Neural progenitor cell (in vitro differentiated cells): ENCODE results near the gene DUOXA2. TPM values are rescaled to one million over a fixed set of nuclear protein-coding genes. Genes with fewer than 3 reads are reported as not detected.

Source experiments
- DNase-seq: peaks from one replicate; pipeline ENCODE4 v3.0.0-alpha.2; 2016; ENCODE audit warnings: low spot score
- H2AFZ ChIP-seq: fragments of 200-600 bp; sonication (generic); replicated peaks from 2 replicates; pipeline ENCODE4 v1.6.1; 2016; ENCODE audit warnings: antibody characterized with exemption
- H3F3A ChIP-seq: fragments of 200-600 bp; sonication (generic); 2 replicates; pipeline ENCODE4 v1.6.1; 2016; ENCODE audit warnings: antibody characterized with exemption, low read depth
- H3K27ac ChIP-seq: fragments of 200-600 bp; sonication (generic); 2 replicates; pipeline ENCODE4 v1.5.1; 2016; ENCODE audit warnings: mild to moderate bottlenecking
- H3K27me3 ChIP-seq: fragments of 200-600 bp; sonication (generic); 2 replicates; pipeline ENCODE4 v1.6.1; 2016; ENCODE audit warnings: mild to moderate bottlenecking, moderate library complexity
- H3K36me3 ChIP-seq: fragments of 200-600 bp; sonication (generic); 2 replicates; pipeline ENCODE4 v1.5.1; 2016
- H3K4me1 ChIP-seq: fragments of 200-600 bp; sonication (generic); 2 replicates; pipeline ENCODE4 v1.6.1; 2016; ENCODE audit warnings: mixed run types
- H3K4me2 ChIP-seq: fragments of 200-600 bp; sonication (generic); 2 replicates; pipeline ENCODE4 v1.6.1; 2016
- H3K4me3 ChIP-seq: fragments of 200-600 bp; sonication (generic); 2 replicates; pipeline ENCODE4 v1.5.1; 2016
- H3K79me2 ChIP-seq: fragments of 200-600 bp; sonication (generic); 2 replicates; pipeline ENCODE4 v1.6.1; 2016; ENCODE audit warnings: low read depth
- H3K9ac ChIP-seq: fragments of 200-600 bp; sonication (generic); 2 replicates; pipeline ENCODE4 v1.6.1; 2016
- H3K9me3 ChIP-seq: fragments of 200-600 bp; sonication (generic); 2 replicates; pipeline ENCODE4 v1.5.1; 2016; ENCODE audit warnings: low read depth
- H4K20me1 ChIP-seq: fragments of 200-600 bp; sonication (generic); 2 replicates; pipeline ENCODE4 v1.6.1; 2016; ENCODE audit warnings: low read depth
- H3K27ac Mint-ChIP-seq: 3 replicates; pipeline ENCODE4 v1.8.0; 2021; ENCODE audit warnings: mixed read lengths
- H3K27me3 Mint-ChIP-seq: 2 replicates; pipeline ENCODE4 v1.8.0; 2022; ENCODE audit warnings: low read depth, mild to moderate bottlenecking, inconsistent platforms, moderate library complexity, mixed read lengths; ENCODE audit not compliant: insufficient read depth
- H3K36me3 Mint-ChIP-seq: 3 replicates; pipeline ENCODE4 v1.8.0; 2021; ENCODE audit warnings: mixed read lengths
- H3K4me1 Mint-ChIP-seq: 3 replicates; pipeline ENCODE4 v1.8.0; 2021; ENCODE audit warnings: mixed read lengths
- H3K4me3 Mint-ChIP-seq: 3 replicates; pipeline ENCODE4 v1.8.0; 2021; ENCODE audit warnings: mild to moderate bottlenecking, moderate library complexity, mixed read lengths
- H3K9me3 Mint-ChIP-seq: 3 replicates; pipeline ENCODE4 v1.8.0; 2020; ENCODE audit warnings: mixed read lengths
- EZH2 ChIP-seq: fragments of 200-600 bp; sonication (generic); IDR thresholded peaks from 2 replicates; pipeline ENCODE4 v1.6.1; 2017; ENCODE audit warnings: antibody characterized with exemption, mild to moderate bottlenecking, moderate library complexity
- EZH2phosphoT487 ChIP-seq: fragments of 200-600 bp; sonication (generic); IDR thresholded peaks from 2 replicates; pipeline ENCODE4 v1.6.1; 2017; ENCODE audit warnings: antibody characterized with exemption
- total RNA-seq: library from RNA; depleted of rRNA; stranded (reverse); fragments of >200 nt; gene quantifications from 2 replicates; pipeline ENCODE4 v1.2.3, GENCODE V29; 2015; ENCODE audit warnings: low replicate concordance
- TF ChIP-seq, protein P1 (sequence below): fragments of 200-600 bp; sonication (generic); IDR thresholded peaks from 2 replicates; pipeline ENCODE4 v1.5.1; 2017; ENCODE audit warnings: antibody characterized with exemption, mild to moderate bottlenecking

The DUOXA2 gene
- total RNA-seq, 1 donor from 2014 or later, result not detected

DNA sequence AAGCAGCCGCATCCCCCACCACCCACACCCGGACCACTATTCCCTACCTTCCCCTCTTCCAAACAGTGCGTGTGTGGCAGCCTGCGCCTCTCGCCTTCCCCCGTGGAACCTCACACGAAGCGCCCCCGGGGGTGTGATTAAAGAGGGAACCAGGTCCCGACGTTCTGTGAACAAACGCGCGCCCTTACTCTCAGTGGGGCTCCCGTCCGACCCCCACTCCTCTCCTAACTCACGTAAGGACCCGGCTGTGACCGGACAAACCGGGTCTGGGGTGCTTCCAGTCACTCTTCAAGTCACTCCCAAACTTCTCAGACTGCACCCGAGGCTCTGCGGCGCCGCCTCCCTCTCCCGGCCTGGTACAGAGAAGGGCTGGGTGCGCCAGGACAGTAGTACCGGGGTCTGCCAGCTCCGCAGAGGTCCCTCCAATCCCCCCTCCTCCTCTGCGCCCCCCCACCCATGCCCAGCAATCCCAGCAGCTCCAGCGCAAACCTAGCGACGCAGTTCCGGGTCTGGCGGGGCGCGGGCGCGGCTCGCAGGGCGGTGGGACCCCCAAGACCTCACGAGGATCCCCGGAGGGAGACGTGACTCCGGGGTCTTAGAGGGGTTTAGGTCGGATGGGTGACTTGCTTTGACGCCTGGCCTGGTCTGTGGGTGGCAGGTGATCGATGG lies 15.0 kb downstream of the DUOXA2 start:
- Mint-ChIP-seq H3K27me3 (peaks cover 70% of the 10 kb centered on the region), H3K4me1 (no peaks in the 10 kb centered on the region), H3K9me3 (no peaks in the 10 kb centered on the region), H3K4me3 (peak overlapping the region; percentile 34), H3K36me3 (no peaks in the 10 kb centered on the region), H3K27ac (no peak overlapping the region)
- Histone ChIP-seq H4K20me1 (peaks cover 12% of the 10 kb centered on the region), H3K36me3 (no peaks in the 10 kb centered on the region), H3F3A (no peaks in the 10 kb centered on the region), H3K4me1 (peaks cover 5% of the 10 kb centered on the region), H2AFZ (peak overlapping the region; percentile 30), H3K9ac (no peak overlapping the region), H3K4me3 (peak overlapping the region; percentile 42), H3K9me3 (no peaks in the 10 kb centered on the region), H3K27me3 (peaks cover 100% of the 10 kb centered on the region), H3K4me2 (peak overlapping the region; percentile 76), H3K79me2 (no peaks in the 10 kb centered on the region), H3K27ac (no peak overlapping the region)
- peak; percentile 86 for TF ChIP-seq EZH2
- TF ChIP-seq EZH2phosphoT487, result peak; percentile 76
- TF ChIP-seq, protein P1, sequence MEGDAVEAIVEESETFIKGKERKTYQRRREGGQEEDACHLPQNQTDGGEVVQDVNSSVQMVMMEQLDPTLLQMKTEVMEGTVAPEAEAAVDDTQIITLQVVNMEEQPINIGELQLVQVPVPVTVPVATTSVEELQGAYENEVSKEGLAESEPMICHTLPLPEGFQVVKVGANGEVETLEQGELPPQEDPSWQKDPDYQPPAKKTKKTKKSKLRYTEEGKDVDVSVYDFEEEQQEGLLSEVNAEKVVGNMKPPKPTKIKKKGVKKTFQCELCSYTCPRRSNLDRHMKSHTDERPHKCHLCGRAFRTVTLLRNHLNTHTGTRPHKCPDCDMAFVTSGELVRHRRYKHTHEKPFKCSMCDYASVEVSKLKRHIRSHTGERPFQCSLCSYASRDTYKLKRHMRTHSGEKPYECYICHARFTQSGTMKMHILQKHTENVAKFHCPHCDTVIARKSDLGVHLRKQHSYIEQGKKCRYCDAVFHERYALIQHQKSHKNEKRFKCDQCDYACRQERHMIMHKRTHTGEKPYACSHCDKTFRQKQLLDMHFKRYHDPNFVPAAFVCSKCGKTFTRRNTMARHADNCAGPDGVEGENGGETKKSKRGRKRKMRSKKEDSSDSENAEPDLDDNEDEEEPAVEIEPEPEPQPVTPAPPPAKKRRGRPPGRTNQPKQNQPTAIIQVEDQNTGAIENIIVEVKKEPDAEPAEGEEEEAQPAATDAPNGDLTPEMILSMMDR, result no peak
- peak; percentile 27 for DNase-seq

DNA sequence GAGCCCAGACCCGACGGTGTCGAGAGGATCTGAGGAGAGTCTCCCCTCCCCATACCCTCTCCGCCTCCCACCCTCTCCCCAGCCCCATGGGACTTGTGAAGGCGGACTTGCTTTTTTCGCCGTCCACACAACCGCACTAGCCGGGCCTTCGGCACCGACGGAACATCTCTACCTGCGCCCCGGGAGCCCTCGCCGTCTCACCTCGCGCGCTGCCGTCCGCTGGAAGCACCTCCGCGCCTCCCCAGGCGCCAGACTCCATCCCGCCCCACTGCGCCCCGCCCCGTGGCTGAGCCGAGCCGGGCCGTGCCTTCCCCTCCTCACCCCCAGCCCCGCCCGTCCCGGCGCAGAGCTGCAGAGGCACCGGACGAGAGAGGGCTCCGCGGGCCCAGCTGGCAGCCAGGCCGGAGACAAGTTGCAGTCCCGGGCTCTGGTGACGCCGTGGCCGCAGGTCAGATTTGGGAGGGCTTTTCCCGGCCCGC lies 15.6 kb downstream of the DUOXA2 start, which contains the start of the genes DUOX1 and DUOXA1:
Gene DUOX1, plus strand, starts transcription at position 344 of the 479 bp plus-strand sequence. CDS start 1,973 bp downstream, outside the sequence.
Gene DUOXA1, minus strand, starts transcription at position 229 of the 479 bp plus-strand sequence. CDS start 6,865 bp downstream, outside the sequence.
- H3F3A ChIP-seq, result no peaks in the 10 kb centered on the region
- peaks cover 12% of the 10 kb centered on the region for H4K20me1 ChIP-seq
- DNase-seq, result peak; percentile 67
- no peak within 1 kb of the TSS for H3K27ac ChIP-seq
- no peaks in the 10 kb centered on the region for H3K9me3 ChIP-seq
- H3K9ac ChIP-seq, result no peak within 1 kb of the TSS
- Mint-ChIP-seq H3K4me1 (peaks cover 1% of the 10 kb centered on the region), H3K27ac (no peak within 1 kb of the TSS), H3K36me3 (peaks cover 1% of the 10 kb centered on the region), H3K9me3 (peaks cover 1% of the 10 kb centered on the region), H3K27me3 (peaks cover 76% of the 10 kb centered on the region), H3K4me3 (peak within 1 kb of the TSS; percentile 68)
- peaks cover 5% of the 10 kb centered on the region for H3K4me1 ChIP-seq
- peak within 1 kb of the TSS; percentile 76 for H3K4me2 ChIP-seq
- peaks cover 100% of the 10 kb centered on the region for H3K27me3 ChIP-seq
- H3K4me3 ChIP-seq, result peak within 1 kb of the TSS; percentile 42
- no peaks in the 10 kb centered on the region for H3K36me3 ChIP-seq
- H3K79me2 ChIP-seq, result no peaks in the 10 kb centered on the region
- H2AFZ ChIP-seq, result peak within 1 kb of the TSS; percentile 30
- TF ChIP-seq, protein P1, result no peak
- peak; percentile 58 for TF ChIP-seq EZH2phosphoT487
- peak; percentile 83 for TF ChIP-seq EZH2

DNA sequence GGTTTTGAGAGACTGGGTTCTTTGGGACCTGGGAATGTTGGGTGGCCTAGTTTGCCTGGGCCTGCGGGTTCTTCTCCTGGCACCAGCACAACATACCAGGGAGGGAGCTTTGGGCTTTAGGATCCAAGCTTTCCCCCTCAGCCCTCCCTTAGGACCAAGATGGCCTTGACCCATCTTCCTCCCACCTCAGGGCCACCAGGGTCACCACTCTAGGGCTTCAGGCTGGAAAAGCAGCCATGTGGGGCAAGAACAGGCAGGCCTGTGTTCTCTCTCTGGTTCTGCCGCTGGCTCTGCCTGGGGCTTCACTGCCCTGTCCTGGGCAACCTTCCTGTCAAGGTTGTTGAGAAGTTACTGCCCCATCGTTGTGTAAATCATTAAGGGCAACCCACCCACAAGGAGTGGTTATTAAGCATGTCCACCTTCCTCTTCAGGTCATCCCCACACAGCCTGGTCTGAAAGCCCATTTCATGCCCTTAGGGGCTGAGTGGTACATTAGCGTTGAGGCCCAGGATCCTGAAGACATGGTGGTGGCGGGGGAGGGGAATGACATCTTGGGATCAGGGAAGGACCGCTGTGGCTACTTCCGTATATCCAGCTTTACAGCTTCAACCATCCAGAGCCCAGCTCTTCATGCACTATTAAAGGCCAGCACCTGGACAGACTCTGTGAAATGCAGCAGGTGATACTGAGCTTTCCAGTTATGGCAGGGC lies 16.3 kb downstream of the DUOXA2 start:
- H3K4me1 ChIP-seq, result peaks cover 5% of the 10 kb centered on the region
- no peak overlapping the region for H3K27ac ChIP-seq
- no peak for DNase-seq
- peaks cover 72% of the 10 kb centered on the region for H3K27me3 Mint-ChIP-seq
- H3F3A ChIP-seq, result no peaks in the 10 kb centered on the region
- peak overlapping the region; percentile 68 for H3K4me3 Mint-ChIP-seq
- no peaks in the 10 kb centered on the region for H3K9me3 ChIP-seq
- peak overlapping the region; percentile 76 for H3K4me2 ChIP-seq
- peaks cover 12% of the 10 kb centered on the region for H4K20me1 ChIP-seq
- H2AFZ ChIP-seq, result no peak overlapping the region
- H3K27me3 ChIP-seq, result peaks cover 100% of the 10 kb centered on the region
- no peaks in the 10 kb centered on the region for H3K79me2 ChIP-seq
- H3K9me3 Mint-ChIP-seq, result peaks cover 4% of the 10 kb centered on the region
- H3K9ac ChIP-seq, result no peak overlapping the region
- H3K36me3 ChIP-seq, result no peaks in the 10 kb centered on the region
- peaks cover 4% of the 10 kb centered on the region for H3K4me1 Mint-ChIP-seq
- H3K27ac Mint-ChIP-seq, result no peak overlapping the region
- TF ChIP-seq EZH2phosphoT487, result no peak
- TF ChIP-seq, protein P1, result no peak
- peaks cover 2% of the 10 kb centered on the region for H3K36me3 Mint-ChIP-seq
- peak overlapping the region; percentile 42 for H3K4me3 ChIP-seq
